Measurements from ENCODE around the gene ERCC3.

- TF ChIP-seq CTCF (IDR thresholded peaks at IDR 0.05; ENCODE audit: low read depth, low read length) (no peak), EZH2phosphoT487 (IDR thresholded peaks at IDR 0.05; ENCODE audit: low read depth) (no peak)
Measured at GRCh38 chr2:127254386-127254981, 39.5 kb downstream of the ERCC3 start.

Measured in OCI-LY3 (cell line).